OCI-LY7 (cell line): ENCODE results near the gene CD164. TPM values are rescaled to one million over a fixed set of nuclear protein-coding genes. Genes with fewer than 3 reads are reported as not detected.

Experiments used
- BruUV-seq: library from RNA; stranded (reverse); fragments of 400-500 nt; replicated peaks from 2 replicates; lab custom pipeline; 2021; lab: Mats Ljungman, UMichigan
- CTCF ChIA-PET: fragments of 300-600 bp; sonication (Branson Sonifier 250); formaldehyde crosslinking; loops from one replicate; lab custom pipeline; 2022; ENCODE audit warnings: antibody characterized with exemption; ENCODE audit not compliant: unreplicated experiment; lab: Charles Lee
- POLR2A ChIA-PET: fragments of 300-600 bp; sonication (Branson Sonifier 250); formaldehyde crosslinking; loops from one replicate; lab custom pipeline; 2022; ENCODE audit warnings: antibody characterized with exemption; lab: Charles Lee
- DNase-seq: peaks from one replicate; pipeline ENCODE4 v3.0.0-alpha.2; 2015; ENCODE audit warnings: low spot score
- H2AFZ ChIP-seq: fragments of 200-600 bp; sonication (generic), shearing (Covaris generic); 2 replicates; pipeline ENCODE4 v1.6.1; 2014; ENCODE audit warnings: mild to moderate bottlenecking, antibody characterized with exemption, low read length, moderate library complexity
- H3K27ac ChIP-seq: fragments of 200-600 bp; sonication (generic); 2 replicates; pipeline ENCODE4 v1.5.1; 2014; ENCODE audit warnings: mixed run types, low read depth, mild to moderate bottlenecking, moderate library complexity, low read length, inconsistent platforms; ENCODE audit not compliant: poor library complexity, severe bottlenecking
- H3K36me3 ChIP-seq: fragments of 200-600 bp; sonication (generic); 2 replicates; pipeline ENCODE4 v1.6.1; 2014; ENCODE audit warnings: mild to moderate bottlenecking, antibody characterized with exemption, low read length, moderate library complexity, mixed read lengths; ENCODE audit not compliant: insufficient read depth
- H3K4me1 ChIP-seq: fragments of 200-600 bp; sonication (generic); 2 replicates; pipeline ENCODE4 v1.5.1; 2014; ENCODE audit warnings: mild to moderate bottlenecking, low read length; ENCODE audit not compliant: insufficient read depth, poor library complexity, severe bottlenecking
- H3K4me2 ChIP-seq: fragments of 200-600 bp; sonication (generic); 2 replicates; pipeline ENCODE4 v1.6.1; 2014; ENCODE audit warnings: mild to moderate bottlenecking, low read length
- H3K4me3 ChIP-seq: fragments of 200-600 bp; sonication (generic); 2 replicates; pipeline ENCODE4 v1.5.1; 2014; ENCODE audit warnings: mild to moderate bottlenecking, low read depth, low read length; ENCODE audit not compliant: poor library complexity, severe bottlenecking
- H3K79me2 ChIP-seq: fragments of 200-600 bp; sonication (generic); 2 replicates; pipeline ENCODE4 v1.6.1; 2016; ENCODE audit warnings: low read depth, mild to moderate bottlenecking, low read length, moderate library complexity, mixed read lengths; ENCODE audit not compliant: insufficient read depth
- H3K9me2 ChIP-seq: fragments of 200-600 bp; sonication (generic); 2 replicates; pipeline ENCODE4 v1.6.1; 2016; ENCODE audit warnings: mild to moderate bottlenecking, low read length, mixed read lengths; ENCODE audit not compliant: insufficient read depth
- H3K9me3 ChIP-seq: fragments of 200-600 bp; sonication (generic); 2 replicates; pipeline ENCODE4 v1.6.1; 2014; ENCODE audit warnings: mild to moderate bottlenecking, mixed run types, low read length, mixed read lengths
- H4K20me1 ChIP-seq: fragments of 200-600 bp; sonication (generic); 2 replicates; pipeline ENCODE4 v1.6.1; 2014; ENCODE audit warnings: mild to moderate bottlenecking, antibody characterized with exemption, low read length, moderate library complexity, mixed read lengths; ENCODE audit not compliant: insufficient read depth
- EZH2phosphoT487 ChIP-seq: fragments of 200-600 bp; sonication (generic); IDR thresholded peaks from 2 replicates; pipeline ENCODE4 v1.6.1; 2018; ENCODE audit warnings: low read depth, borderline replicate concordance, mild to moderate bottlenecking, mixed run types, antibody characterized with exemption, low read length, moderate library complexity, mixed read lengths
- intact Hi-C: fragments of 100-400 bp; cut with micrococcal nuclease; formaldehyde crosslinking; loops from one replicate; pipeline ENCODE4 v1.10.0; 2022; ENCODE audit not compliant: unreplicated experiment
- total RNA-seq, 2 experiments: library from RNA; depleted of rRNA in 1 of 2; stranded (reverse); fragments of >200 nt in 1 of 2; shearing (Covaris generic) in 1 of 2; gene quantifications; 2 replicates each; pipeline ENCODE4 v1.2.3, GENCODE V29; 2014 to 2022
- TF ChIP-seq, protein P1 (sequence below): fragments of 200-600 bp; sonication (generic); conservative IDR thresholded peaks from 2 replicates; pipeline ENCODE4 v1.5.1; 2014; ENCODE audit warnings: mild to moderate bottlenecking, antibody characterized with exemption, low read length, moderate library complexity, mixed read lengths

The CD164 gene
- total RNA-seq, 2 experiments from 2014 or later: 48.7 to 107 TPM

DNA sequence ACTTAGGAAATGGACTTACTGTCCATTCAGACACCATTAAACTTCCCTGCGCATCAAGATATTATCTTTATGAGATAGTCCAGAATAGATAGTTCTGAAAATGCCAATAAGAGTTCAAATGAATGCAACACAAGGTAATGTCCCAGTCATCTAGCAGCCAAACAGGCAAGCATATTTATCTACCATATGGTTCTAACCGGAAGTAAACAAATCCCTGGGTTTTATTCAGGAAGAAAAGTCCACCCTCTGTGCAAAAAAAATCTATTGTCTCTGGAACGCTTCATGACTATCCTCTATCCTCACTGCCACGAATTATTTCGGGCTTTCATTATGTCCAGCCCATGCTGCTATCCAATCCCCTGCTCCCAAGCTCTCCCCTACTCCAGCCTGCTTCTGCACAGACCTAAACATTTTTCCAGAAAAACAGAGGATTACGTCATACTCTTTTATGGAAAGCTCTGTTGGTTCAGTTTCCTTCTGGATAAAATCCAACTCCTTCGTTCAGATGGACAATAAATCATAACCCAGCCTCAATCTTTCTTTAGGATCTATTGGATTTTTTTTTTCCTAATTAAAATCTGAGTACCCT is 46.7 kb upstream of the CD164 start:
- no peaks in the 10 kb centered on the region for H4K20me1 ChIP-seq
- H2AFZ ChIP-seq: no peak overlapping the region
- intact Hi-C loops: no loop called here
- H3K9me3 ChIP-seq: no peaks in the 10 kb centered on the region
- BruUV-seq: no TSS peak
- no peaks in the 10 kb centered on the region for H3K36me3 ChIP-seq
- no peak for DNase-seq
- no peaks in the 10 kb centered on the region for H3K79me2 ChIP-seq
- no peak overlapping the region for H3K4me2 ChIP-seq
- ChIA-PET POLR2A (no interaction called here), CTCF (no interaction called here)
- peaks cover 13% of the 10 kb centered on the region for H3K4me1 ChIP-seq
- TF ChIP-seq EZH2phosphoT487: no peak
- TF ChIP-seq, protein P1, sequence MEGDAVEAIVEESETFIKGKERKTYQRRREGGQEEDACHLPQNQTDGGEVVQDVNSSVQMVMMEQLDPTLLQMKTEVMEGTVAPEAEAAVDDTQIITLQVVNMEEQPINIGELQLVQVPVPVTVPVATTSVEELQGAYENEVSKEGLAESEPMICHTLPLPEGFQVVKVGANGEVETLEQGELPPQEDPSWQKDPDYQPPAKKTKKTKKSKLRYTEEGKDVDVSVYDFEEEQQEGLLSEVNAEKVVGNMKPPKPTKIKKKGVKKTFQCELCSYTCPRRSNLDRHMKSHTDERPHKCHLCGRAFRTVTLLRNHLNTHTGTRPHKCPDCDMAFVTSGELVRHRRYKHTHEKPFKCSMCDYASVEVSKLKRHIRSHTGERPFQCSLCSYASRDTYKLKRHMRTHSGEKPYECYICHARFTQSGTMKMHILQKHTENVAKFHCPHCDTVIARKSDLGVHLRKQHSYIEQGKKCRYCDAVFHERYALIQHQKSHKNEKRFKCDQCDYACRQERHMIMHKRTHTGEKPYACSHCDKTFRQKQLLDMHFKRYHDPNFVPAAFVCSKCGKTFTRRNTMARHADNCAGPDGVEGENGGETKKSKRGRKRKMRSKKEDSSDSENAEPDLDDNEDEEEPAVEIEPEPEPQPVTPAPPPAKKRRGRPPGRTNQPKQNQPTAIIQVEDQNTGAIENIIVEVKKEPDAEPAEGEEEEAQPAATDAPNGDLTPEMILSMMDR: no peak
- H3K27ac ChIP-seq: no peak overlapping the region
- no peaks in the 10 kb centered on the region for H3K9me2 ChIP-seq
- H3K4me3 ChIP-seq: no peak overlapping the region

DNA sequence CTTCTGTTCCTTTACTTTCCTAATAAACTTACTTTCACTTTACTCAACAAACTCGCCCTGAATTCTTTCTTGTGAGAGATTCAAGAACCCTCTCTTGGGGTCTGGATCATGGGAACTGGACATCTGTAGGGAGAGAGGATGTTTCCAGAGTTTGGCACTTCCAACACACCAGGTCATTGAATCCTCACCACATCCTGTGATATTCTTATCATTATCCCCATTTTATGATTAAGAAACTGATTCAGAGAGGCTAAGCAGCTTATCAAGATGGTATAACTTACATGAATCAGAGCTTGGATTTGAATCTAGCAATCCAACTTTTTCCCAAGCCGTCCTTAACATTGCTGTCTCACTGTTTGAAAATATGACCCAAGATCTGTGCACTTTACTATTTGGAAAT is 42.7 kb upstream of the CD164 start:
- Histone ChIP-seq H3K9me2 (no peaks in the 10 kb centered on the region), H3K36me3 (no peaks in the 10 kb centered on the region), H2AFZ (peak overlapping the region; percentile 98), H3K4me2 (peak overlapping the region; percentile 55), H4K20me1 (no peaks in the 10 kb centered on the region), H3K79me2 (no peaks in the 10 kb centered on the region), H3K9me3 (no peaks in the 10 kb centered on the region), H3K27ac (no peak overlapping the region), H3K4me3 (peak overlapping the region; percentile 24), H3K4me1 (peaks cover 19% of the 10 kb centered on the region)
- intact Hi-C loops: no loop called here
- ChIA-PET POLR2A (interaction anchor here (0.6 to 1.1 kb wide), 4 partner anchors 29 to 114 kb away, joined by 3 to 5 read pairs (median 3); no protein-coding TSS in a partner anchor), CTCF (no interaction called here)
- TF ChIP-seq, protein P1: no peak
- no peak for TF ChIP-seq EZH2phosphoT487
- no peak for DNase-seq
- BruUV-seq: no TSS peak

DNA sequence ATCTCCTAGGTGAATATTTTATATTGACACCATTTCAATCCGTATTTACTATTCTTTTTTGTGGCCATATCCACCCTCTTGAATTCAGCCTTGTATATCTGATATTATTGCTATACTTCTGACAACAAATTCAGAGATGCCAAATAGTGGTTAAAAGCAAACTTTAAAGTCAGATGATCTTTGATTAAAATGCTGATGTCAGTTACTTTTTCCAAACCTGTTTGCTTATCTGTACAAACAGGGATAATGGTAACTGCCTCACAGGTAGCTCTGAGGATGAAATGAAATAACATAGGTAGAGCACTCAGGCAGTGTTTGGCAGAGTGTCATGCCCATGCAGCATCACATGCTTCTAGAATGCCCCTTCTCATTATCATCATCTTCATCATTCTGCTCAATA is 38.9 kb upstream of the CD164 start:
- no peak overlapping the region for H3K4me3 ChIP-seq
- H3K79me2 ChIP-seq: no peaks in the 10 kb centered on the region
- no peak for DNase-seq
- H3K4me1 ChIP-seq: peaks cover 19% of the 10 kb centered on the region
- BruUV-seq: no TSS peak
- CTCF ChIA-PET: no interaction called here
- POLR2A ChIA-PET: interaction anchor here (1.3 kb wide), 1 partner anchor 38 kb away, joined by 3 read pairs; the partner anchor contains the start of gene CD164
- no peak overlapping the region for H2AFZ ChIP-seq
- no peaks in the 10 kb centered on the region for H3K36me3 ChIP-seq
- intact Hi-C loops: no loop called here
- H3K4me2 ChIP-seq: no peak overlapping the region
- H4K20me1 ChIP-seq: no peaks in the 10 kb centered on the region
- TF ChIP-seq EZH2phosphoT487: no peak
- TF ChIP-seq, protein P1: no peak
- no peaks in the 10 kb centered on the region for H3K9me2 ChIP-seq
- no peaks in the 10 kb centered on the region for H3K9me3 ChIP-seq
- no peak overlapping the region for H3K27ac ChIP-seq
